GM11168 (cell line): ENCODE measurements around the gene KRR1.
"Not testable (repeated sequence)": the region's sequence is repeated elsewhere in the genome, so short reads cannot be mapped to it uniquely, and the experiment has no call there.

ENCODE experiments used
- in situ Hi-C: fragments of 300-500 bp; cut with MboI; formaldehyde crosslinking; loops from one replicate; pipeline ENCODE4 v1.12.0; 2022; ENCODE audit warnings: low sequenced_read_pairs; ENCODE audit not compliant: unreplicated experiment

KRR1 gene

GRCh38 chr12:75443709-75444108, 67.7 kb downstream of the KRR1 start:
- in situ Hi-C loops = no loop called here

- in situ Hi-C loops = not testable (repeated sequence)
These were observed 69.0 kb downstream of the KRR1 start for GRCh38 chr12:75442454-75442853.

GRCh38 chr12:75441687-75442449, 69.5 kb downstream of the KRR1 start:
- in situ Hi-C loops = not testable (repeated sequence)
